UCSD-AML1 (cell line): ENCODE results near the gene LPAR3.

Experiments used
- DNase-seq: peaks from one replicate; lab custom pipeline; 2025; ENCODE audit not compliant: unreplicated experiment; lab: John Stamatoyannopoulos, UW

LPAR3 gene

GRCh38 chr1:84833194-84833593 lies 59.8 kb downstream of the LPAR3 start:
- DNase-seq = no peak

- no peak for DNase-seq
Observed at GRCh38 chr1:84830136-84830535, 62.9 kb downstream of the LPAR3 start.

- DNase-seq = no peak
Observed at GRCh38 chr1:84827976-84828375, 65.0 kb downstream of the LPAR3 start.

GRCh38 chr1:84827555-84827954 lies 65.5 kb downstream of the LPAR3 start:
- DNase-seq = no peak

GRCh38 chr1:84825161-84825560 lies 67.8 kb downstream of the LPAR3 start:
- DNase-seq = no peak

- no peak for DNase-seq
Observed at GRCh38 chr1:84823991-84824390, 69.0 kb downstream of the LPAR3 start.

- DNase-seq = no peak
Observed at GRCh38 chr1:84823511-84823910, 69.5 kb downstream of the LPAR3 start.

- no peak for DNase-seq
Observed at GRCh38 chr1:84810343-84810742, 82.7 kb downstream of the LPAR3 start.

GRCh38 chr1:84809023-84809422 lies 84.0 kb downstream of the LPAR3 start:
- no peak for DNase-seq

GRCh38 chr1:84803604-84804003 lies 89.4 kb downstream of the LPAR3 start:
- no peak for DNase-seq

GRCh38 chr1:84802567-84803232 lies 90.3 kb downstream of the LPAR3 start:
- no peak for DNase-seq

- no peak for DNase-seq
Observed at GRCh38 chr1:84800090-84801073, 92.6 kb downstream of the LPAR3 start.

GRCh38 chr1:84797603-84798002 lies 95.4 kb downstream of the LPAR3 start:
- DNase-seq = no peak

GRCh38 chr1:84795966-84796600 lies 96.9 kb downstream of the LPAR3 start:
- DNase-seq = no peak

GRCh38 chr1:84795213-84795612 lies 97.8 kb downstream of the LPAR3 start:
- no peak for DNase-seq

GRCh38 chr1:84792421-84792820 lies 100.6 kb downstream of the LPAR3 start:
- no peak for DNase-seq

- no peak for DNase-seq
Observed at GRCh38 chr1:84789014-84789413, 104.0 kb downstream of the LPAR3 start.

- no peak for DNase-seq
Observed at GRCh38 chr1:84785271-84786036, 107.6 kb downstream of the LPAR3 start.

GRCh38 chr1:84782881-84783280 lies 110.1 kb downstream of the LPAR3 start:
- DNase-seq = no peak

- peak; percentile 48 for DNase-seq
Observed at GRCh38 chr1:84781946-84782771, 110.8 kb downstream of the LPAR3 start.
